GM21723 (cell line): Measurements from ENCODE around the gene BIN1.
A peak's percentile ranks its signal among the peaks of the same experiment; 100 is the strongest.

ENCODE experiments used
- ATAC-seq: cut with Tn5 transposase; IDR thresholded peaks from one replicate; pipeline ENCODE4 v1.9.1; 2021; ENCODE audit warnings: mild to moderate bottlenecking, moderate library complexity; ENCODE audit not compliant: unreplicated experiment

Gene BIN1

GRCh38 chr2:127106991-127107621 lies at the start of gene BIN1:
Gene BIN1, minus strand, starts transcription at chr2:127107154. Its CDS starts 211 bp downstream, at chr2:127106943.
- peak; percentile 93 for ATAC-seq

- ATAC-seq = no peak
These were observed 49.0 kb upstream of the BIN1 start for GRCh38 chr2:127155947-127156346.

GRCh38 chr2:127155028-127155581 lies 48.2 kb upstream of the BIN1 start:
- ATAC-seq = no peak

- ATAC-seq = no peak
These were observed 47.4 kb upstream of the BIN1 start for GRCh38 chr2:127154396-127154795.

- ATAC-seq = no peak
These were observed 46.8 kb upstream of the BIN1 start for GRCh38 chr2:127153691-127154158.

- ATAC-seq = no peak
These were observed 44.0 kb upstream of the BIN1 start for GRCh38 chr2:127150996-127151395.

GRCh38 chr2:127149384-127149783 lies 42.4 kb upstream of the BIN1 start:
- no peak for ATAC-seq

- no peak for ATAC-seq
These were observed 40.0 kb upstream of the BIN1 start for GRCh38 chr2:127146820-127147502.

- no peak for ATAC-seq
These were observed 39.2 kb upstream of the BIN1 start for GRCh38 chr2:127146071-127146725.

GRCh38 chr2:127145280-127145895 lies 38.4 kb upstream of the BIN1 start:
- ATAC-seq = no peak

GRCh38 chr2:127143841-127144782 lies 37.2 kb upstream of the BIN1 start:
- ATAC-seq = no peak

GRCh38 chr2:127142663-127143630 lies 36.0 kb upstream of the BIN1 start:
- ATAC-seq = no peak

GRCh38 chr2:127140538-127140937 lies 33.6 kb upstream of the BIN1 start:
- ATAC-seq = no peak

- no peak for ATAC-seq
These were observed 32.8 kb upstream of the BIN1 start for GRCh38 chr2:127139766-127140165.

- no peak for ATAC-seq
These were observed 31.3 kb upstream of the BIN1 start for GRCh38 chr2:127138281-127138680.

- no peak for ATAC-seq
These were observed 30.8 kb upstream of the BIN1 start for GRCh38 chr2:127137741-127138140.

- ATAC-seq = no peak
These were observed 30.3 kb upstream of the BIN1 start for GRCh38 chr2:127137225-127137624.

- no peak for ATAC-seq
These were observed 28.2 kb upstream of the BIN1 start for GRCh38 chr2:127134833-127135830.
